Activated T-cell treated with anti-CD3 and anti-CD28 coated beads for 24 hours (primary cell): Measurements from ENCODE around the gene EMC10.
"Not testable (repeated sequence)": the region's sequence is repeated elsewhere in the genome, so short reads cannot be mapped to it uniquely, and the experiment has no call there.

Experiments used
- DNase-seq: peaks from one replicate; pipeline ENCODE4 v3.0.0-alpha.2; 2020; ENCODE audit warnings: low read depth

The EMC10 gene

DNA sequence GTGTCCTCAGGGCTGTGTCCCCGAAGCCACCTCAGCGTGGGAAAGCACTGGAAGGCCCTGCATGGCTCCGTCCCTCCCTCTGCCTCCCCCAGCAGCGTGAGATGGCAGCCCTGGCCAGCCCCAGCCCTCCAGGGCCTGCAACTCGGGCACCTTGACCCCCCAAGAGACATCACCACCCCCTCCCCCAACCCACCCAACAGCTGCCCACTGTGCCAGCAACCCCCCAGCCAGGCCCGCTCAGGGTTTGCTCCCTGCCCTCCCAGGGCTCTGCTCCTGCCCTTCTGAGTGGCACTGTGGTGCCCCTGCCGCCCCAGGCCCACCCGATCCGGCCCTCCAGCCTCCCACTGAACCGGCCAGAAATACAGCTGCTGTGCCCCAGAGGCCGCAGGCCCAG, 38.9 kb downstream of the EMC10 start:
- DNase-seq, result no peak

DNA sequence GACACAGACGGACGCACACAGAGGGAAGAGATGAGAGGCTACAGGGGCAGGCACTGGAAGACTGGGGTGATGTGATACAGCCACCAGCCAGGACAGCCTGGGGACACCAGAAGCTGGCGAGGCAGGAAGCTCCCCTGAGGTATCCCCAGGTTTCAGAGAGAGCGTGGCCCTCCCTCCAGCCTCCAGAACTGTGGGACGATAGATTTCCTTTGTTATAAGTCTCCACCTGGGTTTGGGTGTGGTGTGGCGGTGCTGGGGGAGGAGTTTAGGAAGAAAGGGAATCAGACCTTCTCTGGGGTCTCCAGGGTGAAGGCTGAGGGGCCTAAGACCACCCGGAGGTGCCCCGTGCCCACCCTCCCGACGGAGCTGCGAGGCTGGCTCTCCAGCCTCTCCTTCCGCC, 40.1 kb downstream of the EMC10 start:
- no peak for DNase-seq

DNA sequence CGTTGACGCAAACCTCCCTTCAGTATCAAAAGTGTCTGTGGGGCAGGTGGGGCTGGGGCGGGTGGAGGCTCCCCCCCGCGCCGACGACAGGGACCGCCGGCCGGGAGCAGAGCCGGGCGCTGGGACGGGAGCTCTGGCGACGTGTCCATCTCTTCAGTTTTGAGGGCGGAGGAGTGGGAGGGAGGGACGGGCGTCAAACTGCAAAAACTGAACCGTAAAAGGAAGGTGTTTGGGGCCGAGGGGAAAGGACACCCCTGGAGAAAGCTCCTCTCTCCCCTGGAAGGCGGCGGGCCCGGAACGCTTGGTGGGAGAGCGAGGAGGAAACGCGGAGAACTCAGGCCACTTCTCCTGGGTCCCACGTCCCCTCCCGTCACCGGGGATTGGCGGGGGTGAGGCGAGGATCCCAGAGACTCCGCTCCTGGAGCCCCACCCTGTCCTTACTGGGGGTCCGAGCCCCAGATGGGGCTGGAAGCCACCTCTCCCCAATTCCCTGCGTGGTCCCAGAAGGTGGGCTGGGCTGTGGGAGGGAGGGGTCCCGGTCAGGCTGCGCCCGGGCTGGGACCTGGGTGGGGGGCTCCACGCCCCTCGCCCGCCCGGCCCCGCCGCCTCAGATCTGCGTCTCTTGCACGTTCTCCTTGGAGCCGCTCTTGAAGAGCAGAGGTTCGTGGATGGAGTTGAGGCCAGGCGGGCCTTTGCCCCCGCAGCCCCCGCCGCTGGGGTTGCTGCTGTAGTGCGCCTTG, 40.8 kb downstream of the EMC10 start:
- no peak for DNase-seq

DNA sequence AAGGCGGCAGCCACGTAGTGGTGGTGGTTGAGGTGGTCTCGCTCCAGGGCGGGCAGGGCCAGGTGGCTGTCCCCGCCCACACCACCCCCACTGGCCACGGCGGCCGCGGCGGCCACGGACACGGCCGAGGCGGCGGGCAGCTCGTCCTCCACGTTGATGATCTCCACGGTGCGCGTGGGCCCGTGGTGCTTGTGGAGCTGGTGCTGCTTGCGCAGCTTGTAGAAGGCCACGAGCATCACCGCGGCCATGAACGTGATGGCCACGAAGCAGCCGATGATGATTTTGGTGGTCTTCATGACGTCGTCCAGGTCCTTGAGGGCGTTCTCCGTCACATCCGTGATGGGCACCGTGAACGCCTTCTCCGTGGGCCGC, 41.4 kb downstream of the EMC10 start:
- DNase-seq, result no peak

DNA sequence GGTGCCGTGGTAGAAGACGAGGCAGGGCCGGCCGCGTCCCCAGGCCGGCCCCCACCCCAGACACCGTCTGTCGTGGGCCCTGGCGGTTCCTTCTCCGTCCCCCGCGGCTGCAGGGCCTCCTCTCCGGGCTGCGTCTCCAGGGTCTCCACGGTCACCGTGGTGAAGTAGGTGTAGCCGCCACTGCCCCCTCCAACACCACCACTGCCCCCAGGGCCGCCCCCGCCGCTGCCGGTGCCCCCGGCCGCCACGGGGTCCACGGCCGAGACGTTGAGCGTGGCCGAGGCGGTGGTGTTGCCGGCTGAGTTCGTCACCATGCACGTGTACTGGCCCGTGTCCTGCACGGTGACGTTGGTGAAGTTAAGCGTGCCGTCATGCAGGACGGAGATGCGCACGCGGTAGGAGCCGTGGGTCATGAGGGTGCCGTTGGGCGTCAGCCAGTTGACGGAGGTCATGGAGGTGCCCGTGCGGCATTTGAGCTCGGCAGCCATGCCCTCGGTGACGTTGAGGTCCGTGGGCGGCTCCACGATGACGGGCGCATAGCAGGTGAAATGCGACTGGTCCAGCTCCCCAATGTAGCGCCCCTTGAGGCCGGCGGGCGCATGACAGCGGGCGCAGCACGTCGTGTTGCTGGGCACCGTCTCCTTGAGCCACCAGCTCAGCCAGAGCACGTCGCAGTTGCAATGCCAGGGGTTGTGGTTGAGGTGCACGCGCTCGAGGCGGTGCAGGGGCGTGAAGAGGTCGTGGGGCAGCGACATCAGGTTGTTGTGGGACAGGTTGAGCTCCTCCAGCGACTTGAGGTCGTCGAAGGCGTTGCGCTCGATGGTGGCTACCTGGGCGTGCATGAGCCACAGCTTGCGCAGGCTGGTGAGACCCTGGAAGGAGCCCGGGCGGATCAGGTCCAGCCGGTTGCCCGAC, 42.0 kb downstream of the EMC10 start:
- DNase-seq, result no peak

DNA sequence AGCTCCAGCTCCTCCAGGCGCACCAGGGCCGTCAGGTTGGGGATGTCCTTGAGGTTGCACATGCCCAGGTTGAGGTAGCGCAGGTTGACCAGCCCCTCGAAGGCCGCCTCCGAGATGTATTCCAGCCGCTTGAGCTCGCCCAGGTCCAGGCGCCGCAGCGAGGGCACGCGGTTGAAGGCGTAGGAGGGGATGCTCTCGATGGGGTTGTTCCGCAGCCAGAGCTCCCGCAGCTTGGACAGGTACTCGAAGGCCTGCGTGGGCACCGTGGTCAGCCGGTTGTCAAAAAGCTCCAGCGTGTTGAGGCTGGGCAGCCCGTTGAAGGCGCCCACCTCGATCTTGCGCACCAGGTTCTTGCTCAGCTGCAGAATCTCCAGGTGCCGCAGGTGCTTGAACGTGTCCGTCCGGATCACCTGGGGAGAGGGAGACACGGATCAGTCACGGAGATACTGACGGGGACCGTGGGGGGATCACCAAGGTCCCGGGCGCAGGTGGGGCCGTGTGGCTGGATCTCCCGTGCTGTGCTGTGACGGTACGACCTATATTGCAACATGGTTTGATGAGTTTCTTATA, 42.8 kb downstream of the EMC10 start:
- no peak for DNase-seq

DNA sequence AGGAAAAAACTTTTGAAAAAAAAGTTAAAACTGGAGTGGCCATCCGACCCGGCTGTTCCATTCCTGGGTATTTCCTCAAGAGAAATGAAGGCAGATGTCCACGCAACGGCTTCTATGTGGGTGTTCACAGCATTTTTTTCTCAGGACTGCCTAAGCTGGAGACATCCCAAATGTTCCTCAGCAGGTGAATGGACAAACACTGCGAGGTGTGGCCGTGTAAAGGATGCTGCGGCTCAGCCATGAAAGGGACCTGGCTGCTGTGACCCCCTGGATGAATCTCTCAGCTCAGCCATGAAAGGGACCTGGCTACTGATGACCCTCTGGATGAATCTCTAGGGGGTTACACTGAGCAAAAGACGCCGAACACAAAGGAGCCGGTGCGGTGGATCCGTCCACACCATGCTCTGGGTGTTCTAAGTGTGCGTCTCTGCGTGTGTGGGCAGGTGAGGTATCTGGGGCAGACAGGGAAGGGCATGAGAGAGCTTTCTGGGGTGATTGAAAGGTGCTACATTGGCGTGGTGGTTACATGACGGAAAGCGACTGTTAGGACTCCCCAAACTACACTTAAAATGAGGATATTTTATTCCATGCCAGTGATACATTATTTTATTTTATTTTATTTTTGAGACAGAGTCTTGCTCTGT, 44.6 kb downstream of the EMC10 start:
- no peak for DNase-seq

DNA sequence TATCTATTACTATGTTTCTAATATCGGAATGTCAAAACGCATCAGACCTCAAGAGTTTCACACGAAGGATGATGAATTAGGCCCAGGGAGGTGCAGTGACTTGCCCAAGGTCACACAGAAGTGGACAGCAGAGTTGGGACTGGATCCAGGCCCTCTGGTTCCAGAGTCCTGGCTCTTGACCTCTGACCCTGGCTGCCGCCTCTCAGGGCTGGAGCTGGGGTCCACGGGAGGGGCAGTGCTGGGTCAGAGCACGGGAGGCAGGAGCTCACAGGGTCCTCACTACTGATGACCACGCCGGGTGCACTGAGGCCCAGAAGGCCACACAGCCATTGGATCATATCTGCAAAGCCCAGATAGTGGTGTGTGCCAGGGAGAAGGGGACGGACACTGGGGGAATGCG, 46.6 kb downstream of the EMC10 start:
- DNase-seq, result no peak

DNA sequence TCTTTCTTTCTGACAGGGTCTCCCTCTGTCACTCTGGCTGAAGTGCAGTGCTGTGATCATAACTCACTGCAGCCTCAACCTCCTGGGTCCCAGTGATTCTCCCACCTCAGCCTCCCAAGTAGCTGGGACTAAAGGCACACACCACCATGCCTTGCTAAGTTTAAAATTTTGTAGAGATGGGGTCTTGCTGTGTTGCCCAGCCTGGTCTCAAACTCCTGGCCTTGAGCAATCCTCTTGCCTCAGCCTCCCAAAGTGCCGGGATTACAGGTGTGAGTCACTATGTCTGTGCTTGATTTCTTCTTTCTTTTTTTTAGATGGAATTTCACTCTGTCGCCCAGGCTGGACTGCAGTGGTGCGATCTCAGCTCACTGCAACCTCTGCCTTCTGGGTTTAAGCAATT, 51.7 kb downstream of the EMC10 start:
- not testable (repeated sequence) for DNase-seq

DNA sequence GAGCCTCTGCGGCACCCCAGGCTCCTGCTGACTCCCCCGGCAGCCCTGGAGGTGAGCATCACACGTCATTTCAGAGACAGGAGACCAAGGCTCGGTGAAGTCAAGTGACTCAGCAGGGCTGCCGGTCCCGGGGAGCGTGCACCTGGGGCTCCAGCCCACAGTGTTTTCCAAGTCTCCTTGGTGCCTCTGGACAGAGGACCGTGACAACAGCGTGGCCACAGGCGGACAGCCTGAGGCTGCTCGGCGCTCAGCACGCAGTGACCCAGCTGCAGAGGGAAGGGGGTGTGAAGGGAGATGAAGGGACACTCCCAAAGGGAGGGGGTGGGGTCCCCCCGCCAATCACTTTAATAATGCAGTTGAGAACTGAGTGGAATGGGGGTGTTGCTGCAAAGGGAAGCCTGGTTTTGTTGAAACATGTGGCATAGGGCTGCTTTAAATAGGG, 54.9 kb downstream of the EMC10 start:
- DNase-seq, result no peak

DNA sequence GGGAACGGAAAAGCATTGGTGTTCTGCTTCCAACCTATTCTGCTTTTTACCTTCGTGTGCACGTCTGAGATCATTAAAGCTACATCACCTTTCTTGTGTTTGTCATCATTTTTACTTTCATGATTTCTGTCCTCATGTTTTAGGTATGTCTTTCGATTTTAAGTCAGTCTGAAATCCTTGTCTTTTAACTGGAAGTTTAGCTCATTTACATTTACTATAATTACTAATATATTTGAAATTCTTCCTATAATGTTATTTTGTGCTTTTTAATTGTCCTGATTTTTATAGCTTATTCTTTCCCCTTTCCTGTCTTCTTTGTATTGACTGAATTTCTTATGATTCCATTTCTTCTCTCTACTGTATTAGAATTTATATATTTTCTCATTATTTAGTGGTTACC, 56.6 kb downstream of the EMC10 start:
- no peak for DNase-seq

DNA sequence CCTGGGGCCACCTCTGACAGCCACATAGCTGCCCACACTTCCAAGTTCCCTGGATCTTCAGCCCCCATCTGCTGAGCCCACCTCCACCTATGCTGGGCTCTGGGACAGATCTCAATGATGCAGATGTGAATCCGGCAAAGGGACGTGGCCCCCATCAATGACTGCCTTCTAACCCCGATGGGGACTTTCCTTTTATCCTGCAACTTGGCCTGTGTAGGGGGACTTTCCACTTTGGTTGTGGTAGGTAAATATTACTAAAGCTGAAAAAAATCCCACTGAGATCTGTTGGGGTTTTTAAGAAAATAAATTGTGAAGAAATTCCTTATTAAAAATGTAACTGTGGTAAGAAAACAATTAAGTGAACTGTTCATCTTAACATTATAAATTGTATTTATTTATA, 58.2 kb downstream of the EMC10 start:
- DNase-seq, result no peak

DNA sequence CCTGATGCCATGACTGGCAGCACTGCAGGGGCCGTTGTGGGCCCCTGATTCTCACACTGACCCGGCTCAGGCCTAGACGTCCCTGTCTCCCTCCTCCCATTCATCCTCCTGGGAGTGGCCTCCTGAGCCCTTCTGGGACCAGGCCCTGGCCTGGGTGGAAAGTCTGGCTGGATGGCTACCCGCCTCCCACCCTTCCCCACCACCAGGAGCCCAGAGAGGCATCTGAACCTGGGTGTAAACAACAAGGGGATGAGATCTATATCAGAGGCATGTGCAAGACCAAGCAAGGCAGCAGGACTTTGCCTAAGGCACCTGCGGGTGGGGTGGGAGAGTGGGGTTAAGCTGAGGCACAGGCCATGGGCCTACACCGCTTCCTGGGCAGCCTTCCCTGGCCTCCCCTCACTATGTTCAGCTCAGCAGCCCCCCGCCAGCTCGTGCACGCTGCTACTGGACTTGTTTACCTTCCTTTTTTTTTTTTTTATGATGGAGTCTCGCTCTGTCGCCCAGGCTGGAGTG, 59.4 kb downstream of the EMC10 start:
- no peak for DNase-seq

DNA sequence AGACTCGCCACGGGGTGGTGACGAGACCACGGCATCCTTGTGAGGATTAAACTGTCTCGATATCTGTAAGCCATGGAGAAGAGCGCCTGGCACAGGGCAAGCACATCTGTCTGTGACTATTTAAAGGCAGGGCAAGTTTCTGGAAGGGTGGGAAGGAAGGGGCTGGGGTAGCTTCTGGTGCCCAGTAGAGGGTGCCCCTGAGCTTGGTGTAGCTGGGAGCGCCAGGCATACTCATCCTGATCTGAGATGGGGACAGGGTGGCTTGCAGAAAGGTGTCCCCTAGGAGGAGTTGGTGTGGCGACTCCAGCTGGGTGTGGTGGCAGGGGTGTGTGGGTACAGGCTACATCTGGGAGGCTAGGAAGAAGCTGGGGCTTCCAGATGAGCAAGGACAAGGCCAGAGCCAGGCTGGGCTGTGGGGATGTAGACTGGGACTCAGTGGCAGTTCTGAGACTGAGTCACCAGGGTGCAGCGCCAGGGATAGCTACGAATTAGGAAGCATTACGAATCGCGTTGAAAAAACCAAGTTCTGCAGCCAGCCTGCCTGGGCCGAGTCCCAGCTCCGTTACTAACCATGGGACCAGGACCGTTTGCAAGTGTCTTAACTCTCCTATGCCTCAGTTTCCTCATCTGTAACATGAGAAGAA, 60.5 kb downstream of the EMC10 start:
- DNase-seq, result no peak

DNA sequence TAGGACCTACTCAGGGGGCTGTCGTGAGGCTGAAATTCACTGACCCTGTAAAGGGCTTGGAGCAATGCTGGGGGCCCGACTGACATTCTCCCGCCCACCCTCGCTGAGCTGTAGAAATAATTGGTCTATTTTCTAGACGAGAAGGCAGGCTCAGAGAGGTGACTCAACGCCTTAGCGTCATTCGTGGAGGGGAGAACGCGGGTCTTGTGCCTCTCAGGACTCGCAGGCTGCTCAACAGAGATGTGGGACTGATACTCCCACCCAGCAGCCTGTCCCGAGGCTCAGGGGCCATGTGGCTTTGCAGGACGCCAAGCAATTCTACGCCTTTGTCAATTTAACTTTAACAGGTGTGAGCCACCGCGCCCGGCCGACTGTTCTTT, 61.0 kb downstream of the EMC10 start:
- DNase-seq, result no peak

DNA sequence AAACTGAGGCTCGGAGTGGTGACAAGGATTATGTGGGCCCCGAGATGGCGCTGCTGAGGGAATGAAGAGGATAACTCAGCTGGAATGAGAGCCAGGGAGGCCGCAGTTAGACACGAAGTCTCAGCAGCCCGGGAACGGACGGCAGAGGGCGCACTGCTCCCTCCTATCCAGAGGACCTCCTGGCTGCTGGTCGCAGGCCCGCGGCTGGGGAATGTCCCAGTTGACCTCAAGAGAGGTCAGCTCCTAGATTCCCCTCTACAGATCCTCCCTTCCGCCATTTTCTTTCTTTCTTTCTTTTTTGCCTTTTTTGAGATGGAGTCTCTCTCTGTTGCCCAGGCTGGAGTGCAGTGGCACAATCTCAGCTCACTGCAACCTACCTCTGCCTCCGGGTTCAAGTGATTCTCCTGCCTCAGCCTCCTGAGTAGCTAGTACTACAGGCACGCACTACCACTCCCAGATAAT, 61.5 kb downstream of the EMC10 start:
- DNase-seq, result peak; percentile 44
